Gastrocnemius medialis (tissue), 4 donors: ENCODE measurements around the gene MYO16.

Experiments used
- CTCF ChIP-seq, 5 experiments: fragments of 450-650 bp in 3 of 5; fragments of 200-600 bp in 2 of 5; sonication (generic) in 2 of 5; IDR thresholded peaks in 4 of 5; conservative IDR thresholded peaks in 1 of 5; 1 replicate in 4 of 5; 2 replicates in 1 of 5; pipeline ENCODE4 v1.5.1; 2016 to 2019; ENCODE audit warnings: antibody characterized with exemption in 5 of 5, mild to moderate bottlenecking in 3 of 5, moderate library complexity in 3 of 5
- POLR2A ChIP-seq, 2 donors: fragments of 450-650 bp; IDR thresholded peaks; one replicate each; pipeline ENCODE4 v1.6.1; 2017; ENCODE audit warnings: antibody characterized with exemption in 2 of 2, mild to moderate bottlenecking in 2 of 2, moderate library complexity in 2 of 2

GRCh38 chr13:109152941-109153340 lies 523.5 kb downstream of the MYO16 start:
- TF ChIP-seq CTCF (IDR thresholded peaks at IDR 0.05 in 4 of 5, conservative IDR thresholded peaks at IDR 0.05 in 1 of 5): no peak
- no peak for TF ChIP-seq POLR2A (IDR thresholded peaks at IDR 0.05)
